Measurements from ENCODE around the gene ALDH3B1. TPM values are rescaled to one million over a fixed set of nuclear protein-coding genes. Genes with fewer than 3 reads are reported as not detected.

ALDH3B1 gene
- total RNA-seq, 1 experiment from 2014 or later, result not detected

GRCh38 chr11:68027667-68028066 is 17.5 kb downstream of the ALDH3B1 start:
- Histone ChIP-seq H3K56ac (ENCODE audit: insufficient read length, low read depth, low read length) (no peak overlapping the region), H3K27me3 (ENCODE audit: insufficient read depth, low read length) (no peaks in the 10 kb centered on the region), H3K23ac (ENCODE audit: insufficient read length, low read depth, low read length) (no peak overlapping the region), H3K4me1 (ENCODE audit: insufficient read depth, low read length) (no peaks in the 10 kb centered on the region; the same call in 1 of the 2 replicates), H2BK120ac (ENCODE audit: low read depth, low read length, poor library complexity, severe bottlenecking) (no peak overlapping the region), H3K4ac (ENCODE audit: low read depth, low read length) (no peak overlapping the region), H2BK5ac (ENCODE audit: insufficient read length, low read length) (no peak overlapping the region), H4K91ac (ENCODE audit: insufficient read length, low read depth, low read length) (no peak overlapping the region), H3K18ac (ENCODE audit: insufficient read length, low read depth, low read length) (no peak overlapping the region), H3K9me3 (ENCODE audit: control insufficient read depth, low read depth, low read length) (no peaks in the 10 kb centered on the region), H3K79me1 (ENCODE audit: insufficient read depth, low read depth, low read length, poor library complexity, severe bottlenecking) (peaks cover 5% of the 10 kb centered on the region), H4K20me1 (ENCODE audit: control insufficient read depth, insufficient read depth, insufficient read length) (no peaks in the 10 kb centered on the region), H3T11ph (ENCODE audit: low read length) (no peak overlapping the region), H3K27ac (ENCODE audit: insufficient read length, low read depth, low read length) (no peak overlapping the region), H3K14ac (ENCODE audit: insufficient read depth, low read length) (no peak overlapping the region), H3K9ac (ENCODE audit: extremely low read depth, insufficient read length, low read length) (no peak overlapping the region), H4K8ac (replicated peaks; ENCODE audit: insufficient read length, low read depth, low read length) (no peak overlapping the region), H3K4me2 (ENCODE audit: insufficient read depth, insufficient read length, low read length) (no peak overlapping the region), H3K23me2 (ENCODE audit: insufficient read length, low read depth, low read length, poor library complexity, severe bottlenecking) (peaks cover 8% of the 10 kb centered on the region), H4K5ac (ENCODE audit: insufficient read length, low read depth, low read length) (no peak overlapping the region), H3K79me2 (ENCODE audit: insufficient read depth, low read length) (no peaks in the 10 kb centered on the region), H2AFZ (ENCODE audit: low read length) (no peak overlapping the region), H2AK5ac (ENCODE audit: insufficient read length, low read length) (no peak overlapping the region), H2BK20ac (ENCODE audit: low read depth, low read length, poor library complexity, severe bottlenecking) (no peak overlapping the region), H2BK12ac (ENCODE audit: insufficient read length, low read depth, low read length) (no peak overlapping the region), H2BK15ac (ENCODE audit: low read depth, low read length) (no peak overlapping the region)
- H3K4me3 Mint-ChIP-seq, result no peak overlapping the region
- no peak for DNase-seq
- no CpG with 5 or more reads among the region's 21 CpGs for WGBS (ENCODE audit: extremely low coverage, insufficient read length, low lambda C conversion rate)
- H3K27ac Mint-ChIP-seq, result peak overlapping the region in 1 of 3 experiments; percentile 74; a peak in 1 of 7 replicates
- H3K27me3 Mint-ChIP-seq (ENCODE audit: low read depth), result no peaks in the 10 kb centered on the region
- H3K4me1 Mint-ChIP-seq, result peaks cover 22 to 24% of the 10 kb centered on the region in 2 experiments
- H3K9me3 Mint-ChIP-seq, result no peaks in the 10 kb centered on the region
- H3K36me3 Mint-ChIP-seq (ENCODE audit: insufficient read depth in 1 of 3, low read depth in 3 of 3), result peaks cover 12 to 33% (median 22%) of the 10 kb centered on the region in 3 experiments
- TF ChIP-seq CTCF (conservative IDR thresholded peaks at IDR 0.05), result no peak

All from H9 (cell line).